Activated CD4-positive, alpha-beta T cell treated with anti-CD3 and anti-CD28 coated beads, Interleukin-2, amount 50 U/mL, for 24 hours (primary cell): ENCODE data around the gene GET4.

ENCODE experiments used
- DNase-seq, 2 donors: peaks; one replicate each; pipeline ENCODE4 v3.0.0-alpha.2; 2020; ENCODE audit warnings: low read depth in 1 of 2, low spot score in 1 of 2

GET4 gene

GRCh38 chr7:885893-886625, 9.7 kb downstream of the GET4 start:
- DNase-seq, result no peak

- DNase-seq, result no peak
These were observed 10.5 kb downstream of the GET4 start for GRCh38 chr7:886626-887487.

- DNase-seq, result no peak
These were observed 11.1 kb downstream of the GET4 start for GRCh38 chr7:887488-887820.

GRCh38 chr7:888081-889024, 12.0 kb downstream of the GET4 start:
- DNase-seq, result no peak

- DNase-seq, result no peak
These were observed 12.7 kb downstream of the GET4 start for GRCh38 chr7:889025-889390.

- no peak for DNase-seq
These were observed 13.0 kb downstream of the GET4 start for GRCh38 chr7:889391-889790.

GRCh38 chr7:890868-891267, 14.5 kb downstream of the GET4 start:
- DNase-seq, result no peak

GRCh38 chr7:891291-891690, 14.9 kb downstream of the GET4 start:
- DNase-seq, result no peak

GRCh38 chr7:891805-892204, 15.5 kb downstream of the GET4 start:
- DNase-seq, result no peak

GRCh38 chr7:892648-893593, 16.6 kb downstream of the GET4 start:
- no peak for DNase-seq

- DNase-seq, result no peak
These were observed 17.3 kb downstream of the GET4 start for GRCh38 chr7:893686-894085.

GRCh38 chr7:894164-894867, 18.0 kb downstream of the GET4 start:
- no peak for DNase-seq

GRCh38 chr7:894927-895450, 18.6 kb downstream of the GET4 start:
- no peak for DNase-seq

GRCh38 chr7:895451-896052, 19.2 kb downstream of the GET4 start:
- no peak for DNase-seq

GRCh38 chr7:896346-897075, 20.2 kb downstream of the GET4 start:
- DNase-seq, result no peak

- no peak for DNase-seq
These were observed 20.7 kb downstream of the GET4 start for GRCh38 chr7:897086-897485.

- DNase-seq, result no peak
These were observed 21.5 kb downstream of the GET4 start for GRCh38 chr7:897771-898376.

- no peak for DNase-seq
These were observed 22.1 kb downstream of the GET4 start for GRCh38 chr7:898460-898854.
